ENCODE results near the gene RNF123. TPM values are rescaled to one million over a fixed set of nuclear protein-coding genes. Genes with fewer than 3 reads are reported as not detected.

RNF123 gene
- total RNA-seq = 10 to 100 TPM; 20.3 to 21.5 TPM

DNA sequence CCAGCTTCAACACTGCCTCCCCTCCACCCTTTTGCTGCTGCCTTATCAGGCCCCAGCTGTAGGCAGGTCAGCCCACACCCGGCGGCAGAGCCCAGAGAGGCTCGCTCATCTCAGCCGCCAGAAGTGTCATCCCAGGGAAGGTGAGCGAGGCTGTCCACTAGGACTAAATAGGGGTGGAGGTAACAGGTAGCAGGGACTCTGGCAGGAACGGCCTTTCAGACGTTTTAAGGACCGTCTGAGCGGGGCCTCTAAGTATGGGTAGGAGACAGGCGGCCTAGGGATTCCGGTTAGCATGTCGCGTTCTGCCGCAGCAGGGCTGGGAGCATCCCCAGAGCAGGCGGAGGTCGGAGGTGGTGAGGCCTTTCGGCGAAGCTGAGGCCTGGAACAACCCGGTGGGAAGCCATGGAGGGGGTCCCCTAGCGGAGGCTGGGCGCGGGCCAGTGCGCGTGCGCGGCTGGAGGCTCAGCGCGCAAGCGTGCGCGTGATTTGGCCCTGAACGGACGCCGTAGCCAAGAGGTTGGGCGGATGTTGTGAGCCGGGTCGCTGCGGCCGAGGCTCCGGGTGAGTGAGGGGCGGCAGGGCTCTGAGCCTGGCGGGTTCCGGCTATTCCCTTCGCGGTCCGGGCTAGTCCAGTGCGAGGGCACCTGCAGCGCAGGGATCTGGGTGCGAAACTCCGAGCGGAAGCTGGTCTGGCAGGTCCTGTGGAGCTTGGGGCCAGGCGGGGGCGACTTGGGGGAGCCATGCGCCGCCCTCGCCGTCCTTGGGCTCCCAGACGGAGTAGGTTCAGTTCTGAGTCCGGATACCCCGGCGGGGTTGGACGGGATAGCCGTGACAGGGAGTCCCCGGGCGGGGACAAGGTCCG, at the start of gene RNF123, which contains the start of gene MST1:
Gene RNF123, plus strand, starts transcription at position 512 of the 862 bp plus-strand sequence. CDS start 1,609 bp downstream, outside the sequence.
Gene MST1, minus strand, starts transcription at position 429 of the 862 bp plus-strand sequence. CDS start 783 bp downstream, outside the sequence.
- Mint-ChIP-seq H3K27me3 (ENCODE audit: low read depth) (peaks cover 4% of the 10 kb centered on the region), H3K4me3 (peak within 1 kb of the TSS; percentile 97), H3K27ac (peak within 1 kb of the TSS; percentile 83), H3K9me3 (no peaks in the 10 kb centered on the region), H3K4me1 (ENCODE audit: low read depth) (peaks cover 33% of the 10 kb centered on the region), H3K36me3 (ENCODE audit: low read depth) (no peaks in the 10 kb centered on the region)
- peak; percentile 93 for DNase-seq
- CTCF ChIA-PET = no interaction called here
- intact Hi-C loops (cut with micrococcal nuclease) = loop anchor here (1.0 to 5.0 kb wide), 2 partner anchors 15 to 33 kb away; partner anchors contain the start of genes APEH and GMPPB

DNA sequence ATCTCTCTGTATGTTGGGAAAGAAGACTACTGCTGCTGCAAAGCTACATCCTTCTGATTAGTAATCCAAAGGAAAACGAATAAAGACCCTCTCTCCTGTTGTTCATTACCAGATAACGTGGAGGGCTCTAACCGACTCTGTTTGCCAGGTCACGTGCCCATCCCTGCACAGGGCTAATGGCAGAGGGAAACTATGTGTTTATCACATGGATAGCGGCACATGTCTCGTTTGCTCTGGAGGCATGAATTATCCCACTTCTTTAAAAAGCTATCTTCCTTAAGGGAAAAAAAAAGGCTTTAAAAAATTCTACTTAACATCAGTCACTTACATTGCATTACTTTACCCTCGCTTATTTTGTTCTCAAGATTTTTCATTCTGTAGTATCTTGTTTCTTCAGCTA, 48.1 kb upstream of the RNF123 start:
- Mint-ChIP-seq H3K4me3 (no peak overlapping the region), H3K36me3 (ENCODE audit: low read depth) (no peaks in the 10 kb centered on the region), H3K9me3 (no peaks in the 10 kb centered on the region), H3K27me3 (ENCODE audit: low read depth) (no peaks in the 10 kb centered on the region), H3K4me1 (ENCODE audit: low read depth) (no peaks in the 10 kb centered on the region), H3K27ac (no peak overlapping the region)
- intact Hi-C loops (cut with micrococcal nuclease) = no loop called here
- CTCF ChIA-PET = interaction anchor here (0.6 to 1.2 kb wide), 3 partner anchors 49 to 157 kb away, joined by 3 to 5 read pairs (median 3); no protein-coding TSS in a partner anchor
- DNase-seq = no peak

DNA sequence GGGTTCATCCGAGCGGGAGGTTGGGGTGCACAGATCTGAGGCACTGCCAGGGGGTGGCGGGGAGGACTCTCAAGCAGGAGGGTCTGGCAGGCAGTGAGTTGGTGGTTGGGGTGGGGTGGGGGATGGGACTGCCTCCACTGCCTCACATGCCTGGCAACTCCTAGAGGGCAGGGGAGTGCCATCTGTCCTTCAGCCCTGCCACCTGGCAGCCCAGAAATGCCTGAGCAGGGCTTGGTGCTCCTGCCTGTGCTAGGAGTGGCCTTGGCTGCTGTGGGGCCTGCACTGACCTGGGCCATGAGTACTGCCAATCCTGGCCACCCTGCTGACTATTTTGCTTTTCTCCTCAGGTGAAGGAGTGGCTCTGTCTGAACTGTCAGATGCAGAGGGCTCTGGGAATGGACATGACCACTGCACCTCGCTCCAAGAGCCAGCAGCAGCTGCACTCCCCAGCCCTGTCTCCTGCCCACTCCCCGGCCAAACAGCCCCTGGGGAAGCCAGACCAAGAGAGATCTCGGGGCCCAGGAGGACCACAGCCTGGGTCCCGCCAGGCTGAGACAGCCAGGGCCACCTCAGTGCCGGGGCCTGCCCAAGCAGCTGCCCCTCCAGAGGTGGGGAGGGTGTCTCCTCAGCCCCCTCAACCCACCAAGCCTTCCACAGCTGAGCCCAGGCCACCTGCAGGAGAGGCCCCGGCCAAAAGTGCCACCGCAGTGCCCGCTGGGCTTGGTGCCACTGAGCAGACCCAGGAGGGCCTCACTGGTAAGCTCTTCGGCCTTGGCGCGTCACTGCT, 47.2 kb upstream of the RNF123 start:
- H3K9me3 Mint-ChIP-seq = no peaks in the 10 kb centered on the region
- DNase-seq = no peak
- CTCF ChIA-PET = no interaction called here
- intact Hi-C loops (cut with micrococcal nuclease) = no loop called here
- no peak overlapping the region for H3K4me3 Mint-ChIP-seq
- no peak overlapping the region for H3K27ac Mint-ChIP-seq
- H3K4me1 Mint-ChIP-seq (ENCODE audit: low read depth) = no peaks in the 10 kb centered on the region
- no peaks in the 10 kb centered on the region for H3K36me3 Mint-ChIP-seq (ENCODE audit: low read depth)
- no peaks in the 10 kb centered on the region for H3K27me3 Mint-ChIP-seq (ENCODE audit: low read depth)

DNA sequence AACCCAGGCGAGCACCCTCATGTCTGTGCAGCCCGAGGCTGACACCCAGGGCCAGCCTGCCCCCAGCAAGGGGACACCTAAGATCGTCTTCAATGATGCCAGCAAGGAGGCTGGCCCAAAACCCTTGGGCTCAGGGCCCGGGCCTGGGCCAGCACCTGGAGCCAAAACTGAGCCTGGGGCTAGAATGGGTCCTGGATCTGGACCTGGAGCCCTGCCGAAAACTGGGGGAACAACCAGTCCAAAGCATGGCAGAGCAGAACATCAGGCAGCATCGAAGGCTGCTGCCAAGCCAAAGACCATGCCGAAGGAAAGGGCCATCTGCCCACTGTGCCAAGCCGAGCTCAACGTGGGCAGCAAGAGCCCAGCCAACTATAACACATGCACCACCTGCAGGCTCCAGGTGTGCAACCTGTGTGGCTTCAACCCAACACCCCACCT, 46.6 kb upstream of the RNF123 start:
- Mint-ChIP-seq H3K36me3 (ENCODE audit: low read depth) (no peaks in the 10 kb centered on the region), H3K9me3 (no peaks in the 10 kb centered on the region), H3K27ac (no peak overlapping the region), H3K4me1 (ENCODE audit: low read depth) (no peaks in the 10 kb centered on the region), H3K27me3 (ENCODE audit: low read depth) (no peaks in the 10 kb centered on the region), H3K4me3 (no peak overlapping the region)
- DNase-seq = no peak
- intact Hi-C loops (cut with micrococcal nuclease) = no loop called here
- CTCF ChIA-PET = no interaction called here

DNA sequence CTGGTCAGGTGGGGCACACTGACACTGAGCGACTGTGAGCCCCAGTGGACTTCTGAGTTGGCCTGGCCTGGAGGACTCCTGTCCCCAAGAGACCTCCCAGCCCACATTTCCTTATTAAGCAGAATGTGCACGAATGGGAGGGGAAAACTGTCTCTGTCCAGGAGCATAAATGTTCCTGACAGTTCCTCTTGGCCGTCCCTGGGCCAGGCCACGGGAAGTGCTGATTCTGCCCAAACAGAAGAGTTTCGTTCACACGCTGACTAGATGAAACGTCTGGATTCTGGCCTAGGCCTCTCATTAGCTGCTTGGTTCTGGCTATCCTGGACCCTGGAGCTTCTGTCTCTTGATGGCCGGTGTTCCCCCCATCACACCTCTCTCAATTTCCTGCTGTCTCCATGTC, 44.7 kb upstream of the RNF123 start:
- Mint-ChIP-seq H3K4me3 (no peak overlapping the region), H3K4me1 (ENCODE audit: low read depth) (no peaks in the 10 kb centered on the region), H3K27me3 (ENCODE audit: low read depth) (no peaks in the 10 kb centered on the region), H3K36me3 (ENCODE audit: low read depth) (no peaks in the 10 kb centered on the region), H3K27ac (no peak overlapping the region), H3K9me3 (no peaks in the 10 kb centered on the region)
- no peak for DNase-seq
- CTCF ChIA-PET = no interaction called here
- intact Hi-C loops (cut with micrococcal nuclease) = no loop called here

DNA sequence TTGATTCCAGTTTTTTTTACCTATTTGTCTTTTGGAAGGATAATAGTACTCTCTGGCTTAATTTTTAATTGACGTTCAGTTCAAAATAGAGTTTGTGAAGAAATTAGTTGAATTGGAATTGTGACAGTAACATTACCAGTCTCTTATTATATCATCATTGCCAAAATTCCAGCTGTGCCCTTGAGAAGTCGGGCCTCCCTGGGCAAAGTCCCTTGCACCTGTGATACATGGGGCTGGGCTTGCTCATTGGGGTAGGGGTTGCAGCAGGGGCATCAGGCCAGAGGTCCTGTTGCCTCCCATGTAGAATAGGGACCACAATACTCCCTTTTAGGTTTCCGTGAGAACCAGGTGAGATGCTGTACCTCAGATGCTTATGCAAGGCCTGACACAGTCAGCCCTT, 43.1 kb upstream of the RNF123 start:
- Mint-ChIP-seq H3K4me3 (no peak overlapping the region), H3K27ac (no peak overlapping the region), H3K36me3 (ENCODE audit: low read depth) (no peaks in the 10 kb centered on the region), H3K9me3 (no peaks in the 10 kb centered on the region), H3K4me1 (ENCODE audit: low read depth) (no peaks in the 10 kb centered on the region), H3K27me3 (ENCODE audit: low read depth) (no peaks in the 10 kb centered on the region)
- intact Hi-C loops (cut with micrococcal nuclease) = no loop called here
- no peak for DNase-seq
- CTCF ChIA-PET = no interaction called here

DNA sequence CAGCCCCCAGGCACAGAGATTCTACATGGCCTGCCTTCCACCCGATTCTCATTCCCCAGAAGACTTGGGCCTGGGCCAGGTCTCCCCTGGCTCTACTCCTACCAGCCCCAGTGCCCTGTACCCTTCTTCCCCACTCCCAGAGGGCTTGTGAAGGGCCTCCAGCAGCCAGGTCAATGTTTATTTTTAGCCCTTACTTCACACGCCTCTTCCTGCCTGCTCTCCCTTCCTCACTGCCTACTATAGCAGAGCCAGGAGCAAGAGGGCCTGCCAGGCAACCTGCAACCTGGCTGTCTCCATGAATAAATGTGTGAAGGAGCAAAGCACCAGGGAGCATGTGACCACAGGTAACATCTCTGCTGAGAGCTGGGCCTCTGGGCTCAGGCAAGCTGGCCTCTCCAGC, 41.6 kb upstream of the RNF123 start:
- no peaks in the 10 kb centered on the region for H3K36me3 Mint-ChIP-seq (ENCODE audit: low read depth)
- DNase-seq = no peak
- CTCF ChIA-PET = interaction anchor here (0.6 to 1.1 kb wide), 2 partner anchors 100 to 108 kb away, joined by 3 read pairs; no protein-coding TSS in a partner anchor
- intact Hi-C loops (cut with micrococcal nuclease) = loop anchor here (2.0 kb wide), 1 partner anchor 67 kb away; no protein-coding TSS in a partner anchor
- no peaks in the 10 kb centered on the region for H3K4me1 Mint-ChIP-seq (ENCODE audit: low read depth)
- H3K9me3 Mint-ChIP-seq = no peaks in the 10 kb centered on the region
- H3K27me3 Mint-ChIP-seq (ENCODE audit: low read depth) = no peaks in the 10 kb centered on the region
- H3K4me3 Mint-ChIP-seq = no peak overlapping the region
- no peak overlapping the region for H3K27ac Mint-ChIP-seq

DNA sequence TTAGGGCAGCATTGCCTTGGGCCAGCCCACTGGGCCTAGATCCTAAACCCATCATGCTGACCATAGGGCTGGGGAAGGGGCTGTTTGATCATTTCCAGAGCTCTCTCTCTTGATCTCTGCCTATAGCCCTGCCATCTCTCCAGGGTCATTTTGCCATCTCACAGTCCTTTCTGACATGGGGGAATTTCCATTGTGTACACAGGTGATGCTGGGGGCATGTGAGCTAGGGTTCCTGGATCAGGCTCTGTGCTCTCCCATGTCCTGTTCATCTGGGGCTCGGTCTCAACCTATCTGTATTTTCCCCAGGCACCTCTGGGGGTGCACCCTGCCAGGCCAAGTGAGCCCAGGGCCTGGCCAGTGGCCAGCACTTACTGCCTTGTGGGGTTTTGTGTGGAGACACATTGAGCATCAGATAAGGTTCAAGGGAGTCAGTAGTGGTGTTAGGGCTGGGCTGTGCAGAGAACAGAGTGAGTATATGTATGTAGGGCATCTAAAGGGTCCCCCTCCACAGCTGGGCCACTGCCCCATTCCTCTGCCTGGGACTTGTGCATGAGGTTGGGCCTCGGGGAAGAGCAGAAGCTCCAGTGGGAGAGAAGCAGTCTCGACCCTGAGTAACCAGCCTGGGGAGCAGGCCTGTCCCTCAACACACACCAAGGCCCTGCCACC, 40.9 kb upstream of the RNF123 start:
- intact Hi-C loops (cut with micrococcal nuclease) = loop anchor here (2.0 kb wide), 1 partner anchor 68 kb away; no protein-coding TSS in a partner anchor
- Mint-ChIP-seq H3K9me3 (no peaks in the 10 kb centered on the region), H3K36me3 (ENCODE audit: low read depth) (no peaks in the 10 kb centered on the region), H3K27ac (no peak overlapping the region), H3K4me1 (ENCODE audit: low read depth) (no peaks in the 10 kb centered on the region), H3K27me3 (ENCODE audit: low read depth) (no peaks in the 10 kb centered on the region), H3K4me3 (no peak overlapping the region)
- CTCF ChIA-PET = interaction anchor here (1.1 kb wide), 1 partner anchor 108 kb away, joined by 3 read pairs; no protein-coding TSS in a partner anchor
- no peak for DNase-seq

DNA sequence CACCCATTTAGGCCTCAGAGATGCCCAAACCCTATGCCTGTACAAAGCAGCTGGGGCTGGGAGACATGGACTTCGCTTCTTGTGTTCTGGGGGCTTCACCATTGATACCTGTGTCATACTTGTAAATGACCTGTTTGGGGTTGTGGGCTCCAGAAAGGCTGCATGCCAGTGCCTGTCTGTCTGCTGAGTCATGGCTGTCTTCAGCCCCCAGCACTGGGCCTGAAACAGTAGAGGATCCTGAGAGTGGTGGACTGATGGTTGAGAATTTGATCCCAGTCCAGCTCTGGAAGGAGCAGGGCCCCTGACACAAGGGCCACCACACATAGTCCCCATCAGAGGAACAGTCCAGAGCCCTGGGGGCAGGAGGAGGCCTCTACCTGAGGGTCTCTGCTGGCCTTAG, 39.8 kb upstream of the RNF123 start:
- intact Hi-C loops (cut with micrococcal nuclease) = loop anchor here (2.0 kb wide), 1 partner anchor 69 kb away; no protein-coding TSS in a partner anchor
- CTCF ChIA-PET = no interaction called here
- no peak for DNase-seq
- no peaks in the 10 kb centered on the region for H3K4me1 Mint-ChIP-seq (ENCODE audit: low read depth)
- H3K27me3 Mint-ChIP-seq (ENCODE audit: low read depth) = no peaks in the 10 kb centered on the region
- H3K9me3 Mint-ChIP-seq = no peaks in the 10 kb centered on the region
- no peak overlapping the region for H3K4me3 Mint-ChIP-seq
- H3K27ac Mint-ChIP-seq = no peak overlapping the region
- no peaks in the 10 kb centered on the region for H3K36me3 Mint-ChIP-seq (ENCODE audit: low read depth)

DNA sequence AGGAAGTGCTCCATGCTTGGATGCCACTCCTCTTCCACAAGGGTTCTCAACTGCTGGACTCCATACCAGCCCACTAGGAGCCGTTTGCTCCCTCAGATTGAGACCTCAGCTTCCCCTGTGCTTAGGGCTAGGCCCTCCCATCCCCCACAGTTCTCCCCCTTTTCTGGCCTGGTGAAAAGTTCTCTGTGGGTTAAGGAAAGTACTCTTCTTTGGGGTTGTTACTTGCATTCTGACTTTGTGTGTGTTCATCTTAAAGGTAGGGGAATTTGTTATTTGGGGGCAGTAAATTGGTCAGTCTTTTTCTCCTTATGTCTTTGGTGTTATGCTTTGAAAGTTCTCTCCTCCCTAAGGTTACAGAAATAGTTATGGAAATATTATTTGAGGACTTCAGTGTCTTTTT, 39.2 kb upstream of the RNF123 start:
- H3K4me3 Mint-ChIP-seq = no peak overlapping the region
- CTCF ChIA-PET = no interaction called here
- H3K4me1 Mint-ChIP-seq (ENCODE audit: low read depth) = no peaks in the 10 kb centered on the region
- no peaks in the 10 kb centered on the region for H3K36me3 Mint-ChIP-seq (ENCODE audit: low read depth)
- DNase-seq = no peak
- no peak overlapping the region for H3K27ac Mint-ChIP-seq
- intact Hi-C loops (cut with micrococcal nuclease) = no loop called here
- no peaks in the 10 kb centered on the region for H3K9me3 Mint-ChIP-seq
- no peaks in the 10 kb centered on the region for H3K27me3 Mint-ChIP-seq (ENCODE audit: low read depth)

DNA sequence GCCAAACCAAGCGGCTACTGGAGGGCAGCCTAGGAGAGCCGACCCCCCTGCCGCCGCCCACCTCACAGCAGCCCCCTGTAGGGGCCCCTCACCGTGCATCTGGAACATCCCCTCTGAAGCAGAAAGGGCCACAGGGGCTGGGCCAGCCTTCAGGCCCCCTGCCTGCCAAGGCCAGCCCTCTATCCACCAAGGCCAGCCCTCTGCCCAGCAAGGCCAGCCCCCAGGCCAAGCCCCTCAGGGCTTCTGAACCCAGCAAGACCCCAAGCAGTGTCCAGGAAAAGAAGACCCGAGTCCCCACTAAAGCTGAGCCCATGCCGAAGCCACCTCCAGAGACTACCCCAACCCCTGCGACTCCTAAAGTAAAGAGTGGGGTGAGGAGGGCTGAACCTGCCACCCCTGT, 38.7 kb upstream of the RNF123 start:
- Mint-ChIP-seq H3K9me3 (no peaks in the 10 kb centered on the region), H3K4me1 (ENCODE audit: low read depth) (no peaks in the 10 kb centered on the region), H3K36me3 (ENCODE audit: low read depth) (no peaks in the 10 kb centered on the region), H3K27me3 (ENCODE audit: low read depth) (no peaks in the 10 kb centered on the region), H3K27ac (no peak overlapping the region), H3K4me3 (no peak overlapping the region)
- CTCF ChIA-PET = no interaction called here
- no peak for DNase-seq
- intact Hi-C loops (cut with micrococcal nuclease) = no loop called here
